ENCODE results near the gene FAN1. TPM values are rescaled to one million over a fixed set of nuclear protein-coding genes. Genes with fewer than 3 reads are reported as not detected.

The FAN1 gene
- total and polyA plus RNA-seq, 2 experiments from 2014 or later = 14.6 to 17.2 TPM

DNA sequence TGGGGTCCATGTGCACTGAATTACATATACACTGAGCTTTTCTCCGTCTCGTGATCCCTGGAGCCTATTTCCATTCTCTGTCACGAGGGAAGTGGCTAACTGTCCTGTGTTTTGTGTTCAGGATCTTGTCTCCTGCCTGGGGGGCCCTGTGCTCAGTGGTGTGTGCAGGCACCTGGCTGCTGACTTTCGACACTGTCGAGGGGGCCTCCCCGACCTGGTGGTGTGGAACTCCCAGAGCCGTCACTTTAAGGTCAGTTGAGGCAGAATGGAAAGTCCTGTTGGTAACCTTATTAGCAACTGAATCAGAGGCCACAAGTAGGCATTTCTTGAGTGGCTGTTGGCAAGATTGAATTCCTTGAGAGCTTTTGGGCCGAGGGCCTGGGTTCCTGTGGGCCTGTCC is 26.7 kb downstream of the FAN1 start:
- TF ChIP-seq EZH2 (IDR thresholded peaks at IDR 0.05; ENCODE audit: insufficient read depth, poor library complexity, severe bottlenecking) = no peak
- TF ChIP-seq EZH2phosphoT487 (IDR thresholded peaks at IDR 0.05; ENCODE audit: insufficient read depth, low read depth) = no peak
- H3K4me2 ChIP-seq (ENCODE audit: unreplicated experiment) = no peak overlapping the region
- in situ Hi-C loops (cut with MboI) = no loop called here
- no peak overlapping the region for H3K9ac ChIP-seq
- no peak overlapping the region for H3K27ac ChIP-seq
- no peaks in the 10 kb centered on the region for H3K27me3 ChIP-seq (replicated peaks; ENCODE audit: insufficient read depth)
- no peak overlapping the region for H3K4me3 ChIP-seq
- H3K36me3 ChIP-seq (ENCODE audit: low read depth) = peaks cover 5% of the 10 kb centered on the region; the same call in 1 of the 2 replicates
- H3K9me2 ChIP-seq (ENCODE audit: insufficient read depth) = no peaks in the 10 kb centered on the region
- H2AFZ ChIP-seq = no peak overlapping the region
- H3K4me1 ChIP-seq (ENCODE audit: insufficient read depth) = no peaks in the 10 kb centered on the region
- no peaks in the 10 kb centered on the region for H3K9me3 ChIP-seq (ENCODE audit: low read depth)
- H4K20me1 ChIP-seq (ENCODE audit: insufficient read depth) = no peaks in the 10 kb centered on the region
- 0 out of 2 replicates have a peak, but pooled peaks cover 6% of the 10 kb centered on the region for H3F3A ChIP-seq (ENCODE audit: insufficient read depth)
- H3K79me2 ChIP-seq (ENCODE audit: insufficient read depth) = no peaks in the 10 kb centered on the region
- WGBS, 2 experiments (ENCODE audit: low coverage in 1 of 2, low lambda C conversion rate in 2 of 2, missing lambda C conversion rate in 2 of 2) = 94% methylated on average over 8 of the region's 8 CpGs
- DNase-seq = no peak

DNA sequence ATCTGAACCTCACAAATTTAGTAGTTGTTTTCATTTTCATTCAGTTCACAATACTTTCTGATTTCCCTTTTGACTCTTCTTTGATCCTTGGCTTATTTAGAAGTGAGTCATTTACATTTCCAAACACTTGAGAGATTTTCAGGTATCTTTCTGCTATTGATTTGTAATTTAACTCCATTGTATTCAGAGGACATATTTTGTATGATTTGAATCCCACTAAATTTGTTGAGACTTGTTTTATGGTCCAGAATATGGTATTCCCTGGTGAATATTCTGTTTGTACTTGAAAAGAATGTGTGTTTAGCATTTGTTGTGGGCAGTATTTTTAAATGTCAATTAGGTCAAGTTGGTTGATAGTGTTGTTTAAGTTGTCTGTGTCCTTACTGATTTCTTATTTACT is 29.6 kb downstream of the FAN1 start:
- Histone ChIP-seq H3K27me3 (replicated peaks; ENCODE audit: insufficient read depth) (no peaks in the 10 kb centered on the region), H3K9me2 (ENCODE audit: insufficient read depth) (no peaks in the 10 kb centered on the region), H3K9me3 (ENCODE audit: low read depth) (no peaks in the 10 kb centered on the region), H3K4me2 (ENCODE audit: unreplicated experiment) (no peak overlapping the region), H4K20me1 (ENCODE audit: insufficient read depth) (no peaks in the 10 kb centered on the region), H3K4me3 (no peak overlapping the region), H3F3A (ENCODE audit: insufficient read depth) (0 out of 2 replicates have a peak, but pooled peaks cover 6% of the 10 kb centered on the region), H3K9ac (no peak overlapping the region), H3K27ac (no peak overlapping the region), H3K79me2 (ENCODE audit: insufficient read depth) (no peaks in the 10 kb centered on the region), H3K36me3 (ENCODE audit: low read depth) (peaks cover 19% of the 10 kb centered on the region; the same call in 1 of the 2 replicates), H3K4me1 (ENCODE audit: insufficient read depth) (no peaks in the 10 kb centered on the region), H2AFZ (no peak overlapping the region)
- in situ Hi-C loops (cut with MboI) = no loop called here
- DNase-seq = no peak
- TF ChIP-seq EZH2phosphoT487 (IDR thresholded peaks at IDR 0.05; ENCODE audit: insufficient read depth, low read depth) (no peak), EZH2 (IDR thresholded peaks at IDR 0.05; ENCODE audit: insufficient read depth, poor library complexity, severe bottlenecking) (no peak)

DNA sequence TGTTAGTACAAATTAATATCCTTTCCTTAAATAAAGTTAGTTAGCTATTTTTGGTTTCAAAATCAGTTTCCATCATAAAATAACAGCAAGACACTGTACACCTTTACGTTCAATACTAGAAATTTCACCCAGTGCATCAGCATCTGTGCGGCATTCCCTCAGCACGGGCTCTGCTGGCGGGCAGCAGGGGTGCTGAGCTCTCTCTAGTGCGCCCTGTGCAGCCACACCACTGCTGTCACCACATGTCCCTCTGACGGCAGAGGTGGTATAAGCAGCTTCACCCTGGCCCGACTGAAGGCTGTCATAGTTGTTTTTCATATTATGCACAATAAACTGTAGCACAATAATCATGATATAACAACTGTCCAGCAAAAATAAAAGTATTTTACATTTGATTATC is 35.4 kb downstream of the FAN1 start:
- Histone ChIP-seq H3K4me2 (ENCODE audit: unreplicated experiment) (no peak overlapping the region), H3K9me2 (ENCODE audit: insufficient read depth) (no peaks in the 10 kb centered on the region), H3K27ac (no peak overlapping the region), H2AFZ (no peak overlapping the region), H3K9me3 (ENCODE audit: low read depth) (no peaks in the 10 kb centered on the region), H3K4me1 (ENCODE audit: insufficient read depth) (no peaks in the 10 kb centered on the region), H3K79me2 (ENCODE audit: insufficient read depth) (no peaks in the 10 kb centered on the region), H3K36me3 (ENCODE audit: low read depth) (peaks cover 63% of the 10 kb centered on the region), H3K9ac (no peak overlapping the region), H3K27me3 (replicated peaks; ENCODE audit: insufficient read depth) (no peaks in the 10 kb centered on the region), H4K20me1 (ENCODE audit: insufficient read depth) (no peaks in the 10 kb centered on the region), H3F3A (ENCODE audit: insufficient read depth) (no peaks in the 10 kb centered on the region), H3K4me3 (no peak overlapping the region)
- in situ Hi-C loops (cut with MboI) = no loop called here
- TF ChIP-seq EZH2phosphoT487 (IDR thresholded peaks at IDR 0.05; ENCODE audit: insufficient read depth, low read depth) (no peak), EZH2 (IDR thresholded peaks at IDR 0.05; ENCODE audit: insufficient read depth, poor library complexity, severe bottlenecking) (no peak)
- no peak for DNase-seq
- 92 to 95% methylated on average over 7 of the region's 7 CpGs for WGBS, 2 experiments (ENCODE audit: low coverage in 1 of 2, low lambda C conversion rate in 2 of 2, missing lambda C conversion rate in 2 of 2)

DNA sequence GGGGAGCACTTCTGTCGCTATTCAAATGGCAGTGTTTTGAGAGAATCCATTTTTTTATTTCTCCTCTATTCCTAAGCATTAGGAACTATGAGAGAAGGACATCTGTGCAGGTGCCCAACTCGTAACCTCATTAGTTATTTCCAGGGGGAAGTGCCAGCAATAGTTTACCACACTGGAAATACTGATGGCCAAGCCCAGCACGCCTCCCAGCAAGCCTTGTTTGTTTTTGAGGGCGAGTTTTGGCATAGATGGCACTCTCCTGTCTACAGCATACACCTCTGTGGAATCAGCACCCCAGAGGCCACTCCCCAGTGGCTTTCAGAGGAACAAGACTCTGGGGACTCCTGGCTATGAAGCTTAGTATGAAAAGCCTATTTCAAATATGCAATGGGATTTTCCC is 36.6 kb downstream of the FAN1 start:
- no peak for TF ChIP-seq EZH2phosphoT487 (IDR thresholded peaks at IDR 0.05; ENCODE audit: insufficient read depth, low read depth)
- TF ChIP-seq EZH2 (IDR thresholded peaks at IDR 0.05; ENCODE audit: insufficient read depth, poor library complexity, severe bottlenecking) = no peak
- Histone ChIP-seq H2AFZ (no peak overlapping the region), H3F3A (ENCODE audit: insufficient read depth) (no peaks in the 10 kb centered on the region), H3K4me1 (ENCODE audit: insufficient read depth) (no peaks in the 10 kb centered on the region), H3K79me2 (ENCODE audit: insufficient read depth) (no peaks in the 10 kb centered on the region), H3K9me2 (ENCODE audit: insufficient read depth) (no peaks in the 10 kb centered on the region), H3K4me3 (no peak overlapping the region), H3K4me2 (ENCODE audit: unreplicated experiment) (no peak overlapping the region), H3K27ac (no peak overlapping the region), H3K9me3 (ENCODE audit: low read depth) (no peaks in the 10 kb centered on the region), H3K9ac (no peak overlapping the region), H3K36me3 (ENCODE audit: low read depth) (peaks cover 63% of the 10 kb centered on the region), H3K27me3 (replicated peaks; ENCODE audit: insufficient read depth) (no peaks in the 10 kb centered on the region), H4K20me1 (ENCODE audit: insufficient read depth) (no peaks in the 10 kb centered on the region)
- in situ Hi-C loops (cut with MboI) = no loop called here
- WGBS, 2 experiments (ENCODE audit: low coverage in 1 of 2, low lambda C conversion rate in 2 of 2, missing lambda C conversion rate in 2 of 2) = 86 to 89% methylated on average over 4 of the region's 4 CpGs
- no peak for DNase-seq

DNA sequence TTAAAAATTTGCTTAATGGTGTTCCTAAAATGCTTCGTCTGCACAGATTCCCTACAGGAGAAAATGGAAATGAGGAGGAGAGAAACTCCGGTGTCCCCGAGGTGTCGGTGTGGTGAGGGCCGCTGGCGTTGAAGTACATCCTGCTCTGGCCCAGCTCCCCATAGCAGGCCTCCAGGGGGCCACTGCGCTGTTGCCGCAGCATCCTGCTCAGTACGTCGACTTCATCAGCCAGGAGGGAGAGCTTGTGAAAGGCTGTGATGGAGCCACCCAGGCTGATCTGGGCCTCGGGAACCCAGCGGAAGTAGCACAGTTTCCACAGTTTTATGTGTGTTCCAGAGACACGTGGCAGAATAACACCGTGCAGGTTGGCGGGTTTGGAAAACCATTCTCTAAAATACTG is 37.8 kb downstream of the FAN1 start:
- WGBS, 2 experiments (ENCODE audit: low coverage in 1 of 2, low lambda C conversion rate in 2 of 2, missing lambda C conversion rate in 2 of 2) = 89 to 92% methylated on average over 15 of the region's 15 CpGs

More for the DNA sequence above, 37.8 kb downstream of the FAN1 start:
- Histone ChIP-seq H3K4me3 (no peak overlapping the region), H3K27ac (no peak overlapping the region), H3K4me2 (ENCODE audit: unreplicated experiment) (no peak overlapping the region), H3K27me3 (replicated peaks; ENCODE audit: insufficient read depth) (no peaks in the 10 kb centered on the region), H3K9me2 (ENCODE audit: insufficient read depth) (no peaks in the 10 kb centered on the region), H3K4me1 (ENCODE audit: insufficient read depth) (no peaks in the 10 kb centered on the region), H3K79me2 (ENCODE audit: insufficient read depth) (no peaks in the 10 kb centered on the region), H3K36me3 (ENCODE audit: low read depth) (peaks cover 66% of the 10 kb centered on the region), H3K9ac (no peak overlapping the region), H4K20me1 (ENCODE audit: insufficient read depth) (no peaks in the 10 kb centered on the region), H3K9me3 (ENCODE audit: low read depth) (no peaks in the 10 kb centered on the region), H2AFZ (no peak overlapping the region), H3F3A (ENCODE audit: insufficient read depth) (no peaks in the 10 kb centered on the region)
- DNase-seq = no peak
- no peak for TF ChIP-seq EZH2 (IDR thresholded peaks at IDR 0.05; ENCODE audit: insufficient read depth, poor library complexity, severe bottlenecking)
- no peak for TF ChIP-seq EZH2phosphoT487 (IDR thresholded peaks at IDR 0.05; ENCODE audit: insufficient read depth, low read depth)
- in situ Hi-C loops (cut with MboI) = no loop called here
